ENCODE measurements around the gene INTS1.
A peak's percentile ranks its signal among the peaks of the same experiment; 100 is the strongest.

The INTS1 gene
- total RNA-seq, result 170 to 200 reads per million in 2 donors

GRCh38 chr7:1503816-1504775, at the start of gene INTS1:
INTS1 (minus strand) TSS chr7:1504389; CDS start chr7:1503960, 429 bp downstream.
- DNase-seq, result peak; percentile 86

- no peak for DNase-seq
These were observed 49.5 kb upstream of the INTS1 start for GRCh38 chr7:1553512-1554210.

- DNase-seq, result no peak
These were observed 48.0 kb upstream of the INTS1 start for GRCh38 chr7:1552200-1552599.

GRCh38 chr7:1550846-1551155, 46.6 kb upstream of the INTS1 start:
- no peak for DNase-seq

- no peak for DNase-seq
These were observed 46.0 kb upstream of the INTS1 start for GRCh38 chr7:1550005-1550845.

- no peak for DNase-seq
These were observed 45.3 kb upstream of the INTS1 start for GRCh38 chr7:1549357-1550004.

GRCh38 chr7:1548944-1549343, 44.8 kb upstream of the INTS1 start:
- no peak for DNase-seq

- no peak for DNase-seq
These were observed 44.2 kb upstream of the INTS1 start for GRCh38 chr7:1548438-1548831.

GRCh38 chr7:1547777-1548437, 43.7 kb upstream of the INTS1 start:
- DNase-seq, result no peak

- no peak for DNase-seq
These were observed 43.0 kb upstream of the INTS1 start for GRCh38 chr7:1546909-1547776.

- DNase-seq, result no peak
These were observed 42.2 kb upstream of the INTS1 start for GRCh38 chr7:1546274-1546908.

GRCh38 chr7:1545417-1546246, 41.4 kb upstream of the INTS1 start:
- DNase-seq, result no peak

- DNase-seq, result no peak
These were observed 40.8 kb upstream of the INTS1 start for GRCh38 chr7:1544896-1545416.

- DNase-seq, result no peak
These were observed 40.1 kb upstream of the INTS1 start for GRCh38 chr7:1544178-1544895.

- DNase-seq, result no peak
These were observed 39.6 kb upstream of the INTS1 start for GRCh38 chr7:1543826-1544177.

- no peak for DNase-seq
These were observed 38.9 kb upstream of the INTS1 start for GRCh38 chr7:1542841-1543747.

- DNase-seq, result no peak
These were observed 38.1 kb upstream of the INTS1 start for GRCh38 chr7:1542329-1542728.

Data from T-helper 9 cell (primary cell).